ENCODE measurements around the gene GMPR. TPM values are rescaled to one million over a fixed set of nuclear protein-coding genes. Genes with fewer than 3 reads are reported as not detected.
"Not testable (repeated sequence)": the region's sequence is repeated elsewhere in the genome, so short reads cannot be mapped to it uniquely, and the experiment has no call there.

The GMPR gene
- polyA plus RNA-seq, 10 donors = 40.5 to 54.2 (median 46.6) TPM

GRCh38 chr6:16269442-16270070 is 31.2 kb downstream of the GMPR start:
- DNase-seq = not testable (repeated sequence)

GRCh38 chr6:16270178-16270794 is 31.9 kb downstream of the GMPR start:
- DNase-seq = no peak

GRCh38 chr6:16271428-16271827 is 33.0 kb downstream of the GMPR start:
- DNase-seq = no peak

- no peak for DNase-seq
Measured at GRCh38 chr6:16272201-16272600, 33.8 kb downstream of the GMPR start.

GRCh38 chr6:16273256-16273655 is 34.9 kb downstream of the GMPR start:
- DNase-seq = peak; percentile 35 to 74 (median 42)

- DNase-seq = no peak
Measured at GRCh38 chr6:16274483-16274882, 36.1 kb downstream of the GMPR start.

GRCh38 chr6:16274885-16275589 is 36.6 kb downstream of the GMPR start:
- DNase-seq = peak in 2 of 3 donors; percentile 41 to 76

GRCh38 chr6:16277101-16277981 is 39.0 kb downstream of the GMPR start:
- DNase-seq = peak; percentile 47 to 83 (median 63)

GRCh38 chr6:16278048-16278724 is 39.8 kb downstream of the GMPR start:
- DNase-seq = peak; percentile 43 to 62 (median 51)

GRCh38 chr6:16278750-16279149 is 40.4 kb downstream of the GMPR start:
- DNase-seq = no peak

GRCh38 chr6:16279243-16279642 is 40.9 kb downstream of the GMPR start:
- no peak for DNase-seq

GRCh38 chr6:16282370-16282769 is 44.0 kb downstream of the GMPR start:
- no peak for DNase-seq

GRCh38 chr6:16284472-16284871 is 46.1 kb downstream of the GMPR start:
- DNase-seq = no peak

- DNase-seq = no peak
Measured at GRCh38 chr6:16285467-16286150, 47.2 kb downstream of the GMPR start.

GRCh38 chr6:16286151-16286522 is 47.8 kb downstream of the GMPR start:
- peak in 2 of 3 donors; percentile 20 to 33 for DNase-seq

GRCh38 chr6:16288163-16288562 is 49.8 kb downstream of the GMPR start:
- no peak for DNase-seq

- no peak for DNase-seq
Measured at GRCh38 chr6:16291739-16292138, 53.4 kb downstream of the GMPR start.

GRCh38 chr6:16292432-16292831 is 54.0 kb downstream of the GMPR start:
- no peak for DNase-seq

GRCh38 chr6:16292942-16293341 is 54.6 kb downstream of the GMPR start:
- DNase-seq = no peak

GRCh38 chr6:16294371-16294770 is 56.0 kb downstream of the GMPR start:
- no peak for DNase-seq

GRCh38 chr6:16295060-16295459 is 56.7 kb downstream of the GMPR start:
- no peak for DNase-seq
